Esophagus squamous epithelium (tissue), 4 donors: ENCODE results near the gene OPCML.

Source experiments
- POLR2A ChIP-seq, 4 donors: fragments of 450-650 bp; IDR thresholded peaks; one replicate each; pipeline ENCODE4 v1.6.1; 2017; ENCODE audit warnings: antibody characterized with exemption in 4 of 4, mild to moderate bottlenecking in 4 of 4, moderate library complexity in 3 of 4
- TF ChIP-seq, protein P1 (sequence below), 6 experiments: fragments of 450-650 bp in 4 of 6; fragments of 200-600 bp in 2 of 6; sonication (generic) in 2 of 6; IDR thresholded peaks; one replicate each; pipeline ENCODE4 v1.5.1; 2016 to 2019; ENCODE audit warnings: antibody characterized with exemption in 6 of 6, mild to moderate bottlenecking in 4 of 6, moderate library complexity in 4 of 6

- TF ChIP-seq, protein P1, sequence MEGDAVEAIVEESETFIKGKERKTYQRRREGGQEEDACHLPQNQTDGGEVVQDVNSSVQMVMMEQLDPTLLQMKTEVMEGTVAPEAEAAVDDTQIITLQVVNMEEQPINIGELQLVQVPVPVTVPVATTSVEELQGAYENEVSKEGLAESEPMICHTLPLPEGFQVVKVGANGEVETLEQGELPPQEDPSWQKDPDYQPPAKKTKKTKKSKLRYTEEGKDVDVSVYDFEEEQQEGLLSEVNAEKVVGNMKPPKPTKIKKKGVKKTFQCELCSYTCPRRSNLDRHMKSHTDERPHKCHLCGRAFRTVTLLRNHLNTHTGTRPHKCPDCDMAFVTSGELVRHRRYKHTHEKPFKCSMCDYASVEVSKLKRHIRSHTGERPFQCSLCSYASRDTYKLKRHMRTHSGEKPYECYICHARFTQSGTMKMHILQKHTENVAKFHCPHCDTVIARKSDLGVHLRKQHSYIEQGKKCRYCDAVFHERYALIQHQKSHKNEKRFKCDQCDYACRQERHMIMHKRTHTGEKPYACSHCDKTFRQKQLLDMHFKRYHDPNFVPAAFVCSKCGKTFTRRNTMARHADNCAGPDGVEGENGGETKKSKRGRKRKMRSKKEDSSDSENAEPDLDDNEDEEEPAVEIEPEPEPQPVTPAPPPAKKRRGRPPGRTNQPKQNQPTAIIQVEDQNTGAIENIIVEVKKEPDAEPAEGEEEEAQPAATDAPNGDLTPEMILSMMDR (IDR thresholded peaks at IDR 0.05): no peak
- TF ChIP-seq POLR2A (IDR thresholded peaks at IDR 0.05): no peak
These were observed 39.4 kb downstream of the OPCML start for GRCh38 chr11:133492895-133493294.
